ENCODE measurements around the gene SLC44A1. TPM values are rescaled to one million over a fixed set of nuclear protein-coding genes. Genes with fewer than 3 reads are reported as not detected.

SLC44A1 gene
- total and polyA plus RNA-seq, 2 of the 13 experiments (the other 11 are each of a cell fraction or from before 2014, with no cell fraction given) = 21.4 to 40.8 TPM

- TF ChIP-seq KDM2A (CRISPR knock-in tag; IDR thresholded peaks at IDR 0.05; ENCODE audit: borderline replicate concordance, low read depth) = peak; percentile 61; the same call in 1 of the 2 replicates
- TF ChIP-seq DMAP1 (CRISPR knock-in tag; IDR thresholded peaks at IDR 0.05) = peak; percentile 28; the same call in 1 of the 2 replicates
- TF ChIP-seq TEAD2 (CRISPR knock-in tag; IDR thresholded peaks at IDR 0.05) = no peak
- TF ChIP-seq TERF1 (CRISPR knock-in tag; IDR thresholded peaks at IDR 0.05) = no peak
- peak; percentile 3; the same call in 1 of the 2 replicates for TF ChIP-seq ZNF281 (CRISPR knock-in tag; IDR thresholded peaks at IDR 0.05; ENCODE audit: borderline replicate concordance)
- TF ChIP-seq ZNF350 (CRISPR knock-in tag; IDR thresholded peaks at IDR 0.05; ENCODE audit: borderline replicate concordance, low read depth) = peak; percentile 37; the same call in 1 of the 2 replicates
- TF ChIP-seq USF2 (IDR thresholded peaks at IDR 0.05; ENCODE audit: low read depth, low read length) = no peak
- no peak for TF ChIP-seq USF2 (CRISPR knock-in tag; IDR thresholded peaks at IDR 0.05; ENCODE audit: borderline replicate concordance)
- peak; percentile 48; the same call in 1 of the 2 replicates for TF ChIP-seq ZNF605 (CRISPR knock-in tag; IDR thresholded peaks at IDR 0.05)
- TF ChIP-seq ARID2 (CRISPR knock-in tag; IDR thresholded peaks at IDR 0.05; ENCODE audit: borderline replicate concordance) = 0 out of 2 replicates have a peak, but pooled peaks have one; percentile 30
- TF ChIP-seq ELF4 (CRISPR knock-in tag; IDR thresholded peaks at IDR 0.05; ENCODE audit: borderline replicate concordance) = no peak
- no peak for TF ChIP-seq BRD4 (CRISPR knock-in tag; IDR thresholded peaks at IDR 0.05)
- TF ChIP-seq DDIT3 (CRISPR knock-in tag; IDR thresholded peaks at IDR 0.05) = no peak
- no peak for TF ChIP-seq NR0B2 (CRISPR knock-in tag; IDR thresholded peaks at IDR 0.05)
- TF ChIP-seq ZBED4 (CRISPR knock-in tag; IDR thresholded peaks at IDR 0.05; ENCODE audit: borderline replicate concordance) = no peak
- no peak for TF ChIP-seq SP5 (CRISPR knock-in tag; IDR thresholded peaks at IDR 0.05; ENCODE audit: borderline replicate concordance, low read depth)
- TF ChIP-seq ZNF768 (CRISPR knock-in tag; IDR thresholded peaks at IDR 0.05) = no peak
Measured at GRCh38 chr9:105245029-105245890, 809 bp downstream of the SLC44A1 start (continued).
